K562 (cell line): Measurements from ENCODE around the gene ADGRE3. TPM values are rescaled to one million over a fixed set of nuclear protein-coding genes. Genes with fewer than 3 reads are reported as not detected.
"Not testable (repeated sequence)": the region's sequence is repeated elsewhere in the genome, so short reads cannot be mapped to it uniquely, and the experiment has no call there.

Experiments
- ATAC-seq: fragments of 200-7000 bp; cut with Tn5 transposase; 3 replicates; pipeline ENCODE4 v1.9.1; 2020; ENCODE audit warnings: moderate library complexity
- BruUV-seq: library from RNA; stranded (reverse); fragments of 400-500 nt; replicated peaks from 2 replicates; lab custom pipeline; 2021; lab: Mats Ljungman, UMichigan
- CTCF ChIA-PET: fragments of 300-600 bp; formaldehyde crosslinking; extraction: SDS; loops from one replicate; lab custom pipeline; 2021; ENCODE audit warnings: low intra/inter-chr PET ratio; lab: Yijun Ruan, JAX
- POLR2A ChIA-PET: fragments of 300-600, 350-650 bp; sonication (Branson Sonifier 250); formaldehyde crosslinking; extraction: SDS; loops from one replicate; lab custom pipeline; 2021; ENCODE audit warnings: antibody characterized with exemption, inconsistent platforms; lab: Yijun Ruan, JAX
- DNase-seq, 4 experiments: peaks; one replicate each; pipeline versions ENCODE4 v3.0.0 to v3.0.0-alpha.2; 2011 to 2018; ENCODE audit warnings: low spot score in 3 of 4, mixed read lengths in 3 of 4; ENCODE audit errors: extremely low read depth in 1 of 4
- FAIRE-seq: peaks from 2 replicates; lab custom pipeline; 2011; peaks lifted over from hg19 to GRCh38; lab: Jason Lieb, UNC
- H2AFZ ChIP-seq: 2 replicates; pipeline ENCODE4 v1.6.0; 2011; ENCODE audit warnings: low read depth, low read length, control low read depth, inconsistent platforms
- H3K27ac ChIP-seq: fragments of 200-600 bp; 3 replicates; pipeline ENCODE4 v1.8.0; 2011; ENCODE audit warnings: low read depth, mild to moderate bottlenecking, control low read depth, inconsistent platforms, low read length, moderate library complexity, mixed read lengths; ENCODE audit errors: extremely low read depth
- H3K27me3 ChIP-seq, 2 experiments: fragments of 300-600 bp in 1 of 2; 2 replicates in 1 of 2; 3 replicates in 1 of 2; pipeline versions ENCODE4 v1.6.0 to v1.8.0; 2011; ENCODE audit warnings: inconsistent platforms in 2 of 2, low read length in 2 of 2, mild to moderate bottlenecking in 1 of 2, mixed read lengths in 1 of 2, moderate library complexity in 1 of 2; ENCODE audit not compliant: control insufficient read depth in 2 of 2, insufficient read depth in 2 of 2
- H3K36me3 ChIP-seq: fragments of 300-600 bp; 3 replicates; pipeline ENCODE4 v1.8.0; 2011; ENCODE audit warnings: mild to moderate bottlenecking, low read length, inconsistent platforms; ENCODE audit not compliant: control insufficient read depth, insufficient read depth
- H3K4me1 ChIP-seq, 2 experiments: fragments of 200-600 bp in 1 of 2; replicated peaks in 1 of 2; 2 replicates in 1 of 2; 3 replicates in 1 of 2; pipeline versions ENCODE4 v1.5.1 to v1.8.0; 2011; ENCODE audit warnings: inconsistent platforms in 2 of 2, low read length in 2 of 2, mild to moderate bottlenecking in 1 of 2, mixed read lengths in 1 of 2, moderate library complexity in 1 of 2; ENCODE audit not compliant: control insufficient read depth in 2 of 2, insufficient read depth in 2 of 2
- H3K4me2 ChIP-seq: 2 replicates; pipeline ENCODE4 v1.6.1; 2011; ENCODE audit warnings: low read length, control low read depth, inconsistent platforms, mixed read lengths; ENCODE audit not compliant: insufficient read depth
- H3K4me3 ChIP-seq: fragments of 200-600 bp; sonication (generic), shearing (Covaris generic); 2 replicates; pipeline ENCODE4 v1.5.1; 2016; ENCODE audit warnings: control low read depth, inconsistent platforms
- H3K79me2 ChIP-seq: fragments of 200-600 bp; 3 replicates; pipeline ENCODE4 v1.8.0; 2011; ENCODE audit warnings: low read length, inconsistent platforms; ENCODE audit not compliant: control insufficient read depth, insufficient read depth
- H3K9ac ChIP-seq, 2 experiments: 2 replicates each; pipeline versions ENCODE4 v1.6.0 to v1.6.1; 2011; ENCODE audit warnings: low read depth in 2 of 2, low read length in 2 of 2, control low read depth in 1 of 2, inconsistent platforms in 1 of 2, mild to moderate bottlenecking in 1 of 2, mixed read lengths in 1 of 2; ENCODE audit not compliant: insufficient read depth in 1 of 2
- H3K9me1 ChIP-seq: one replicate; pipeline ENCODE4 v1.6.0; 2011; ENCODE audit warnings: inconsistent platforms, mild to moderate bottlenecking, low read length, moderate library complexity; ENCODE audit not compliant: control insufficient read depth, insufficient read depth
- H3K9me3 ChIP-seq: replicated peaks from 2 replicates; pipeline ENCODE4 v1.5.1; 2011; ENCODE audit warnings: low read depth, low read length, inconsistent platforms; ENCODE audit not compliant: control insufficient read depth, insufficient read depth
- H4K20me1 ChIP-seq: replicated peaks from 2 replicates; pipeline ENCODE4 v1.6.1; 2011; ENCODE audit warnings: low read length, inconsistent platforms, mixed read lengths; ENCODE audit not compliant: control insufficient read depth, insufficient read depth
- BDP1 ChIP-seq: IDR thresholded peaks from 3 replicates; pipeline ENCODE4 v1.6.1; 2011; ENCODE audit not compliant: insufficient read length, insufficient read depth
- CBX8 ChIP-seq: fragments of 200-600 bp; sonication (generic); IDR thresholded peaks from 2 replicates; pipeline ENCODE4 v1.6.1; 2012; ENCODE audit warnings: borderline replicate concordance, mixed run types, low read depth, mild to moderate bottlenecking, moderate library complexity, mixed read lengths, low read length, control low read depth, inconsistent platforms; ENCODE audit not compliant: poor library complexity, severe bottlenecking; ENCODE audit errors: extremely low read depth
- NFIX ChIP-seq: fragments of 250-450 bp; sonication (Bioruptor Pico); IDR thresholded peaks from 2 replicates; pipeline ENCODE4 v1.4.0; 2020; ENCODE audit warnings: low read depth, mild to moderate bottlenecking, moderate library complexity
- POU5F1 ChIP-seq: fragments of 150-350 bp; IDR thresholded peaks from 2 replicates; pipeline ENCODE4 v1.6.1; 2014; ENCODE audit warnings: borderline replicate concordance, low read length, low read depth, mild to moderate bottlenecking; ENCODE audit not compliant: partially characterized antibody
- ZBTB5 ChIP-seq: fragments of 450-650 bp; IDR thresholded peaks from 2 replicates; pipeline ENCODE4 v1.6.1; 2017; ENCODE audit warnings: antibody characterized with exemption
- WGBS: fragments of 100-300 bp; shearing (Covaris generic); methylation state at CpG from one replicate; pipeline ENCODE4 v1.1.6; 2016; ENCODE audit warnings: low coverage, mixed read lengths; ENCODE audit not compliant: insufficient coverage; ENCODE audit errors: missing lambda C conversion rate; 5-methylcytosine and 5-hydroxymethylcytosine counted together
- in situ Hi-C: fragments of 300-500 bp; cut with MboI; formaldehyde crosslinking; loops from 4 replicates; pipeline ENCODE4 v1.15.0; 2018; ENCODE audit warnings: inconsistent platforms, mixed read lengths
- intact Hi-C: fragments of 100-400 bp; cut with micrococcal nuclease; formaldehyde crosslinking; loops from 2 replicates; pipeline ENCODE4 v1.14.2; 2022
- polyA plus RNA-seq, 8 experiments: library from polyadenylated mRNA; depleted of rRNA in 4 of 8; stranded (reverse) in 5 of 8; unstranded in 3 of 8; fragments of >200 nt; fragmentation: Nextera tagmentation in 2 of 8; fragmentation: Illumina TruSeq in 1 of 8; extraction: Ambion mirVana in 2 of 8; extraction: Trizol in 1 of 8; gene quantifications; 2 replicates each; pipeline versions ENCODE4 v1.2.1 to v1.2.3, GENCODE V29; 2011 to 2014; ENCODE audit warnings: inconsistent platforms in 1 of 8, missing spikeins in 1 of 8
- total RNA-seq, 7 experiments: library from RNA; depleted of rRNA in 6 of 7; stranded (reverse); fragments of >200 nt in 6 of 7; fragmentation: Illumina TruSeq in 2 of 7; extraction: Trizol in 2 of 7; gene quantifications; 2 replicates each; pipeline versions ENCODE4 v1.2.1 to v1.2.3, GENCODE V29; 2011 to 2021; ENCODE audit warnings: low replicate concordance in 1 of 7

The ADGRE3 gene
- total and polyA plus RNA-seq, 9 of the 15 experiments (the other 6 are each of a cell fraction or from before 2014, with no cell fraction given): not detected

GRCh38 chr19:14612242-14612641 lies 62.4 kb downstream of the ADGRE3 start:
- H4K20me1 ChIP-seq, H3K36me3 ChIP-seq, CTCF ChIA-PET, H3K9me1 ChIP-seq, ATAC-seq, H3K4me3 ChIP-seq, DNase-seq, H3K79me2 ChIP-seq, H3K27ac ChIP-seq, intact Hi-C loops, BruUV-seq, H3K4me2 ChIP-seq, H2AFZ ChIP-seq, FAIRE-seq, H3K9ac ChIP-seq, in situ Hi-C loops, POLR2A ChIA-PET, H3K4me1 ChIP-seq, H3K9me3 ChIP-seq: not testable (repeated sequence)
- peaks cover 7 to 13% of the 10 kb centered on the region in 2 experiments; a peak in 3 of 5 replicates for H3K27me3 ChIP-seq
- WGBS: 2% methylated on average over 5 of the region's 5 CpGs

GRCh38 chr19:14611051-14611450 lies 63.6 kb downstream of the ADGRE3 start:
- Histone ChIP-seq H3K4me3 (no peak overlapping the region), H3K79me2 (no peaks in the 10 kb centered on the region), H4K20me1 (no peaks in the 10 kb centered on the region), H3K36me3 (no peaks in the 10 kb centered on the region), H3K4me1 (peaks cover 4% of the 10 kb centered on the region in 2 experiments; a peak in 2 of 5 replicates), H3K4me2 (no peak overlapping the region), H3K9ac (no peak overlapping the region), H3K27ac (no peak overlapping the region), H3K9me3 (no peaks in the 10 kb centered on the region), H2AFZ (no peak overlapping the region), H3K9me1 (no peaks in the 10 kb centered on the region), H3K27me3 (peaks cover 9 to 19% of the 10 kb centered on the region in 2 experiments; a peak in 3 of 5 replicates)
- intact Hi-C loops (no loop called here), in situ Hi-C loops (no loop called here)
- WGBS: 6% methylated on average over 4 of the region's 4 CpGs
- TF ChIP-seq POU5F1: no peak
- TF ChIP-seq BDP1: no peak
- TF ChIP-seq ZBTB5: no peak
- no peak for TF ChIP-seq NFIX (CRISPR knock-in tag)
- no peak for TF ChIP-seq CBX8
- no TSS peak for BruUV-seq
- ChIA-PET POLR2A (no interaction called here), CTCF (no interaction called here)
- ATAC-seq: no peak
- DNase-seq: no peak
- no peak for FAIRE-seq
